Fibroblast of skin of right quadriceps (primary cell): ENCODE results near the gene POTED.
"Not testable (repeated sequence)": the region's sequence is repeated elsewhere in the genome, so short reads cannot be mapped to it uniquely, and the experiment has no call there.

Source experiments
- DNase-seq: peaks from one replicate; pipeline ENCODE4 v3.0.0-alpha.2; 2013

Gene POTED

GRCh38 chr21:13609477-13609876 lies at the start of gene POTED:
Gene POTED, plus strand, starts transcription at chr21:13609777. Its CDS starts 452 bp downstream, at chr21:13610229.
- DNase-seq = not testable (repeated sequence)

DNA sequence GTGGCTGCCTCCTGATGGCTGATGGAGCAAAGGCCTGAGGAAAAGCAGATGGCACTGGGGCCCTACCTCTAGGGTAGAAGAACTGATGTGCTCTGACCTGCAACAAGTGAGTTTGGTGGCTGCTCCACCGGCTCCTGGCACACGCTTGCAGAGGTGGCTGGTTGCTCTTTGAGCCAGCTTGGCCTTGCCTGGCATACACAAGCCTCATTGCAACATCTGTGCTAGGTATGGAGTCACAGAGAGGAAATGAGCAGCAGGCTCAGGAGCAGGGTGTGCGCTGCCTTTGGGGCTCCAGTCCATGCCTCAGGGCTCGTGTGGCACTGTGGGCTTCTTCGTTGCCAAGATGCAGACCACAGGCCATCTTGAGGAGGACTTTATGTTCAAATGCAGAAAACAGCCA lies 40.5 kb downstream of the POTED start:
- not testable (repeated sequence) for DNase-seq

DNA sequence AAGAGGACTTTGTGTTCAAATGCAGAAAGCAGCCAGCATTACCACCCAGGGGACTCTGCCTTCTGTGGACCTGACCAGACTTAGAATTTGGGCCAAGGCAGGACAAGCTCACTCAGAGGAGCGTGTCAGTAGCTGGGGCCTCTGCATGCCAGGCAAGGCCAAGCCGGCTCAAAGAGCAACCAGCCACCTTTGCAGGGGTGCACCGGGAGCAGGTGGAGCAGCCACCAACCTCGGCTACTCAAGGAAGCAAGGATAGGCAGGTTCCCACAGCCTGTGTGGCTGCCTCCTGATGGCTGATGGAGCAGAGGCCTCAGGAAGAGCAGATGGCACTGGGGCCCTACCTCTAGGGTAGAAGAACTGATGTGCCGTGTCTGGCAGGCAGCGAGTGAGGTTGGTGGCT lies 42.2 kb downstream of the POTED start:
- DNase-seq = not testable (repeated sequence)
